H9 (cell line): ENCODE data around the gene LRRK1. TPM values are rescaled to one million over a fixed set of nuclear protein-coding genes. Genes with fewer than 3 reads are reported as not detected.

ENCODE experiments used
- DNase-seq: peaks from one replicate; pipeline ENCODE4 v3.0.0-alpha.2; 2017
- H2AFZ ChIP-seq: one replicate; pipeline ENCODE4 v1.6.1; 2013; ENCODE audit warnings: mild to moderate bottlenecking, low read length, control low read depth, moderate library complexity
- H2AK5ac ChIP-seq: 2 replicates; pipeline ENCODE4 v1.6.1; 2013; ENCODE audit warnings: low read length, control low read depth, mixed read lengths; ENCODE audit not compliant: insufficient read length
- H2BK120ac ChIP-seq: one replicate; pipeline ENCODE4 v1.6.1; 2013; ENCODE audit warnings: low read depth, mild to moderate bottlenecking, low read length, control low read depth, inconsistent platforms; ENCODE audit not compliant: poor library complexity, severe bottlenecking
- H2BK12ac ChIP-seq: 2 replicates; pipeline ENCODE4 v1.6.1; 2013; ENCODE audit warnings: low read length, control low read depth, mixed read lengths, low read depth; ENCODE audit not compliant: insufficient read length
- H2BK15ac ChIP-seq: 2 replicates; pipeline ENCODE4 v1.6.1; 2013; ENCODE audit warnings: low read depth, low read length, control low read depth
- H2BK20ac ChIP-seq: one replicate; pipeline ENCODE4 v1.6.1; 2013; ENCODE audit warnings: low read depth, mild to moderate bottlenecking, low read length, control low read depth, inconsistent platforms; ENCODE audit not compliant: poor library complexity, severe bottlenecking
- H2BK5ac ChIP-seq: 2 replicates; pipeline ENCODE4 v1.6.1; 2013; ENCODE audit warnings: low read length, control low read depth, mixed read lengths; ENCODE audit not compliant: insufficient read length
- H3K14ac ChIP-seq: 2 replicates; pipeline ENCODE4 v1.6.1; 2013; ENCODE audit warnings: low read length, control low read depth; ENCODE audit not compliant: insufficient read depth
- H3K18ac ChIP-seq: 2 replicates; pipeline ENCODE4 v1.6.1; 2013; ENCODE audit warnings: low read depth, mild to moderate bottlenecking, mixed read lengths, low read length, control low read depth; ENCODE audit not compliant: insufficient read length
- H3K23ac ChIP-seq: 2 replicates; pipeline ENCODE4 v1.6.1; 2013; ENCODE audit warnings: low read length, control low read depth, mixed read lengths, low read depth; ENCODE audit not compliant: insufficient read length
- H3K23me2 ChIP-seq: 2 replicates; pipeline ENCODE4 v1.6.1; 2013; ENCODE audit warnings: low read depth, mild to moderate bottlenecking, mixed read lengths, low read length, control low read depth; ENCODE audit not compliant: insufficient read length, poor library complexity, severe bottlenecking
- H3K27ac ChIP-seq: 2 replicates; pipeline ENCODE4 v1.5.1; 2013; ENCODE audit warnings: low read length, control low read depth, mixed read lengths, low read depth; ENCODE audit not compliant: insufficient read length
- H3K27me3 ChIP-seq: 2 replicates; pipeline ENCODE4 v1.6.1; 2013; ENCODE audit warnings: low read length, control low read depth, inconsistent platforms; ENCODE audit not compliant: insufficient read depth
- H3K4ac ChIP-seq: 2 replicates; pipeline ENCODE4 v1.6.1; 2013; ENCODE audit warnings: low read depth, mild to moderate bottlenecking, control low read depth, inconsistent platforms, low read length, moderate library complexity
- H3K4me1 ChIP-seq: 2 replicates; pipeline ENCODE4 v1.6.1; 2013; ENCODE audit warnings: low read length, control low read depth, inconsistent platforms; ENCODE audit not compliant: insufficient read depth
- H3K4me2 ChIP-seq: 2 replicates; pipeline ENCODE4 v1.6.1; 2013; ENCODE audit warnings: low read length, control low read depth, mixed read lengths; ENCODE audit not compliant: insufficient read length, insufficient read depth
- H3K56ac ChIP-seq: 2 replicates; pipeline ENCODE4 v1.6.1; 2013; ENCODE audit warnings: low read depth, mild to moderate bottlenecking, mixed read lengths, low read length, control low read depth; ENCODE audit not compliant: insufficient read length
- H3K79me1 ChIP-seq: 2 replicates; pipeline ENCODE4 v1.6.1; 2013; ENCODE audit warnings: low read depth, mild to moderate bottlenecking, moderate library complexity, low read length, control low read depth, inconsistent platforms; ENCODE audit not compliant: insufficient read depth, poor library complexity, severe bottlenecking
- H3K79me2 ChIP-seq: 2 replicates; pipeline ENCODE4 v1.6.1; 2013; ENCODE audit warnings: low read length, control low read depth, inconsistent platforms; ENCODE audit not compliant: insufficient read depth
- H3K9ac ChIP-seq: 2 replicates; pipeline ENCODE4 v1.6.1; 2013; ENCODE audit warnings: low read length, control low read depth, mixed read lengths; ENCODE audit not compliant: insufficient read length; ENCODE audit errors: extremely low read depth
- H3K9me3 ChIP-seq: one replicate; pipeline ENCODE4 v1.6.1; 2013; ENCODE audit warnings: low read depth, low read length, inconsistent platforms; ENCODE audit not compliant: control insufficient read depth
- H3T11ph ChIP-seq: one replicate; pipeline ENCODE4 v1.6.1; 2013; ENCODE audit warnings: mild to moderate bottlenecking, low read length, control low read depth, inconsistent platforms
- H4K20me1 ChIP-seq: one replicate; pipeline ENCODE4 v1.6.1; 2013; ENCODE audit not compliant: control insufficient read depth, insufficient read length, insufficient read depth
- H4K5ac ChIP-seq: 2 replicates; pipeline ENCODE4 v1.6.1; 2013; ENCODE audit warnings: low read depth, mild to moderate bottlenecking, mixed read lengths, low read length, control low read depth; ENCODE audit not compliant: insufficient read length
- H4K8ac ChIP-seq: replicated peaks from 2 replicates; pipeline ENCODE4 v1.6.1; 2013; ENCODE audit warnings: low read length, control low read depth, mixed read lengths, low read depth; ENCODE audit not compliant: insufficient read length
- H4K91ac ChIP-seq: 2 replicates; pipeline ENCODE4 v1.6.1; 2013; ENCODE audit warnings: low read depth, mild to moderate bottlenecking, moderate library complexity, mixed read lengths, low read length, control low read depth; ENCODE audit not compliant: insufficient read length
- H3K27ac Mint-ChIP-seq, 3 experiments: 2 replicates in 2 of 3; 3 replicates in 1 of 3; pipeline ENCODE4 v1.8.0; 2020 to 2021; ENCODE audit warnings: mixed read lengths in 3 of 3, mild to moderate bottlenecking in 1 of 3, moderate library complexity in 1 of 3
- H3K27me3 Mint-ChIP-seq: 2 replicates; pipeline ENCODE4 v1.8.0; 2021; ENCODE audit warnings: low read depth, mild to moderate bottlenecking, moderate library complexity, mixed read lengths
- H3K36me3 Mint-ChIP-seq, 3 experiments: 2 replicates in 2 of 3; 3 replicates in 1 of 3; pipeline ENCODE4 v1.8.0; 2020 to 2021; ENCODE audit warnings: low read depth in 3 of 3, mixed read lengths in 3 of 3; ENCODE audit not compliant: insufficient read depth in 1 of 3
- H3K4me1 Mint-ChIP-seq, 2 experiments: 2 replicates each; pipeline ENCODE4 v1.8.0; 2020; ENCODE audit warnings: mixed read lengths in 2 of 2
- H3K4me3 Mint-ChIP-seq, 2 experiments: 2 replicates in 1 of 2; 3 replicates in 1 of 2; pipeline ENCODE4 v1.8.0; 2020 to 2021; ENCODE audit warnings: mild to moderate bottlenecking in 2 of 2, mixed read lengths in 2 of 2, moderate library complexity in 1 of 2
- H3K9me3 Mint-ChIP-seq, 2 experiments: 2 replicates in 1 of 2; 3 replicates in 1 of 2; pipeline ENCODE4 v1.8.0; 2020; ENCODE audit warnings: mild to moderate bottlenecking in 2 of 2, mixed read lengths in 2 of 2, moderate library complexity in 1 of 2
- CTCF ChIP-seq: fragments of 200-600 bp; sonication (generic); conservative IDR thresholded peaks from 3 replicates; pipeline ENCODE4 v1.8.0; 2021; ENCODE audit warnings: antibody characterized with exemption, mild to moderate bottlenecking
- WGBS: extraction: QIAGEN DNeasy Blood & Tissue Kit; methylation state at CpG from one replicate; pipeline ENCODE4 v1.1.7; 2013; ENCODE audit warnings: missing lambda C conversion rate, low lambda C conversion rate, mixed read lengths; ENCODE audit not compliant: insufficient read length; ENCODE audit errors: extremely low coverage; 5-methylcytosine and 5-hydroxymethylcytosine counted together
- total RNA-seq: library from RNA; stranded (reverse); gene quantifications from 2 replicates; pipeline ENCODE4 v1.2.1, GENCODE V29; 2021

The LRRK1 gene
- total RNA-seq, 1 experiment from 2014 or later: 4.0 TPM

DNA sequence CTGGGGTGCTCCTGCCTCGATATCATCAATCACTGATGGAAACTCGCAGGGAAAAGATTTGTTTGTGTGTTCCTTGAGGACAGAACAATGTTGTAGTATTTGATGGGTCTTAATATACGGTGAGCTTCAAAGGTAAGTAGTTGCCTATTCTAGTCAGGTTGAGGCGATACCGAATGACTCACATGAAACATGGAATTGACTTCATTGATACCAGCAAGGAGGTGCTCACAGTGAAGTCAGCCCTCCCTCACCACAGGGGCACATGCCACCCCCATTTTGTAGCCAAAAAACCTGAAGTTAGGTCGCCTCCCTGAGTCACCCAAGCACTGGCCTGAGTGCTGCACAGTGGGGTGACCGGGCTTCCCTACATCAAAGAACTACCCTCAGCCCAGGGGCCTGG, 43.2 kb upstream of the LRRK1 start:
- no peak overlapping the region for H2BK15ac ChIP-seq
- no peak overlapping the region for H3K9ac ChIP-seq
- Mint-ChIP-seq H3K36me3 (no peaks in the 10 kb centered on the region; a peak in 2 of 7 replicates), H3K9me3 (peaks cover 0 to 2% of the 10 kb centered on the region in 2 experiments; a peak in 2 of 5 replicates), H3K27me3 (peaks cover 56% of the 10 kb centered on the region), H3K27ac (no peak overlapping the region), H3K4me3 (no peak overlapping the region), H3K4me1 (peaks cover 22 to 25% of the 10 kb centered on the region in 2 experiments)
- H2AFZ ChIP-seq: no peak overlapping the region
- H3K23me2 ChIP-seq: peaks cover 7% of the 10 kb centered on the region
- H3K27me3 ChIP-seq: peaks cover 18% of the 10 kb centered on the region; the same call in 1 of the 2 replicates
- WGBS: no CpG with 5 or more reads among the region's 7 CpGs
- H3K4ac ChIP-seq: no peak overlapping the region
- no peak overlapping the region for H2BK12ac ChIP-seq
- H3K79me2 ChIP-seq: no peaks in the 10 kb centered on the region
- H3K9me3 ChIP-seq: no peaks in the 10 kb centered on the region
- no peak overlapping the region for H2BK20ac ChIP-seq
- H4K8ac ChIP-seq: no peak overlapping the region
- no peak for DNase-seq
- H3T11ph ChIP-seq: no peak overlapping the region
- no peak overlapping the region for H3K18ac ChIP-seq
- no peak overlapping the region for H4K5ac ChIP-seq
- H2BK5ac ChIP-seq: no peak overlapping the region
- no peaks in the 10 kb centered on the region for H3K4me1 ChIP-seq
- H2BK120ac ChIP-seq: no peak overlapping the region
- no peak overlapping the region for H3K56ac ChIP-seq
- no peak overlapping the region for H3K14ac ChIP-seq
- H4K20me1 ChIP-seq: no peaks in the 10 kb centered on the region
- no peak overlapping the region for H3K23ac ChIP-seq
- no peak for TF ChIP-seq CTCF
- no peak overlapping the region for H2AK5ac ChIP-seq
- no peaks in the 10 kb centered on the region for H3K79me1 ChIP-seq
- H3K27ac ChIP-seq: no peak overlapping the region
- no peak overlapping the region for H4K91ac ChIP-seq
- H3K4me2 ChIP-seq: no peak overlapping the region
